Thoracic aorta (tissue), 2 donors: ENCODE results near the gene HSF5. TPM values are rescaled to one million over a fixed set of nuclear protein-coding genes. Genes with fewer than 3 reads are reported as not detected.

Experiments used
- ATAC-seq: fragments of 150-250 bp; one replicate; pipeline ENCODE4 v1.8.0; 2017; ENCODE audit warnings: low read depth; ENCODE audit not compliant: insufficient number of reproducible peaks, low FRiP score
- DNase-seq: peaks from one replicate; pipeline ENCODE4 v3.0.0-alpha.2; 2020; ENCODE audit warnings: low spot score
- H3K27ac ChIP-seq, 2 donors: fragments of 200-600 bp; sonication (generic); 1 replicate in 1 of 2; 2 replicates in 1 of 2; pipeline ENCODE4 v1.5.1; 2016; ENCODE audit warnings: mild to moderate bottlenecking in 2 of 2, moderate library complexity in 2 of 2
- H3K27me3 ChIP-seq: fragments of 200-600 bp; sonication (generic); replicated peaks from 2 replicates; pipeline ENCODE4 v1.6.0; 2016; ENCODE audit warnings: mild to moderate bottlenecking; ENCODE audit not compliant: insufficient read depth
- H3K36me3 ChIP-seq: fragments of 200-600 bp; sonication (generic); one replicate; pipeline ENCODE4 v1.5.1; 2016
- H3K4me1 ChIP-seq, 2 donors: fragments of 200-600 bp; sonication (generic); 1 replicate in 1 of 2; 2 replicates in 1 of 2; pipeline versions ENCODE4 v1.5.1 to v1.6.0; 2016; ENCODE audit warnings: low read depth in 2 of 2, mild to moderate bottlenecking in 1 of 2; ENCODE audit not compliant: control insufficient read depth in 1 of 2
- H3K4me3 ChIP-seq: fragments of 200-600 bp; sonication (generic); 2 replicates; pipeline ENCODE4 v1.5.1; 2016; ENCODE audit warnings: mild to moderate bottlenecking
- H3K9me3 ChIP-seq: fragments of 200-600 bp; sonication (generic); 2 replicates; pipeline ENCODE4 v1.5.1; 2016
- CTCF ChIP-seq: fragments of 200-600 bp; sonication (generic); IDR thresholded peaks from one replicate; pipeline ENCODE4 v1.5.1; 2019; ENCODE audit warnings: antibody characterized with exemption
- total RNA-seq, 2 donors: library from RNA; depleted of rRNA; stranded (reverse); fragments of >200 nt; gene quantifications; one replicate each; pipeline versions ENCODE4 v1.1.0 to v1.2.3, GENCODE V29; 2016

The HSF5 gene
- total RNA-seq, 2 donors from 2014 or later = 0.14 TPM; not detected in 1

- no peak for DNase-seq
- Histone ChIP-seq H3K27ac (no peak overlapping the region), H3K4me3 (no peak overlapping the region), H3K4me1 (peaks cover 0 to 33% of the 10 kb centered on the region in 2 donors), H3K9me3 (no peaks in the 10 kb centered on the region), H3K27me3 (no peaks in the 10 kb centered on the region), H3K36me3 (no peaks in the 10 kb centered on the region)
- no peak for ATAC-seq
- no peak for TF ChIP-seq CTCF
These were observed 46.1 kb upstream of the HSF5 start for GRCh38 chr17:58534331-58534730.

GRCh38 chr17:58533616-58534188, 45.5 kb upstream of the HSF5 start:
- ATAC-seq = no peak
- no peaks in the 10 kb centered on the region for H3K36me3 ChIP-seq
- H3K9me3 ChIP-seq = no peaks in the 10 kb centered on the region
- TF ChIP-seq CTCF = no peak
- H3K4me1 ChIP-seq = peaks cover 0 to 33% of the 10 kb centered on the region in 2 donors
- DNase-seq = no peak
- H3K27ac ChIP-seq = no peak overlapping the region
- H3K4me3 ChIP-seq = no peak overlapping the region
- no peaks in the 10 kb centered on the region for H3K27me3 ChIP-seq

- TF ChIP-seq CTCF = no peak
- Histone ChIP-seq H3K36me3 (no peaks in the 10 kb centered on the region), H3K4me3 (peak overlapping the region; percentile 80), H3K9me3 (no peaks in the 10 kb centered on the region), H3K4me1 (peaks cover 4 to 45% of the 10 kb centered on the region in 2 donors), H3K27ac (peak overlapping the region; percentile 58 to 75), H3K27me3 (no peaks in the 10 kb centered on the region)
- ATAC-seq (no peak), DNase-seq (no peak)
These were observed 44.3 kb upstream of the HSF5 start for GRCh38 chr17:58532555-58532951.

- H3K9me3 ChIP-seq = no peaks in the 10 kb centered on the region
- DNase-seq = no peak
- ATAC-seq = peak; percentile 68
- H3K4me1 ChIP-seq = peaks cover 8 to 51% of the 10 kb centered on the region in 2 donors
- no peaks in the 10 kb centered on the region for H3K27me3 ChIP-seq
- H3K27ac ChIP-seq = peak overlapping the region; percentile 58 to 75
- H3K36me3 ChIP-seq = no peaks in the 10 kb centered on the region
- TF ChIP-seq CTCF = no peak
- H3K4me3 ChIP-seq = peak overlapping the region; percentile 80
These were observed 43.7 kb upstream of the HSF5 start for GRCh38 chr17:58531661-58532554.

- Histone ChIP-seq H3K4me1 (peaks cover 11 to 56% of the 10 kb centered on the region in 2 donors), H3K4me3 (peak overlapping the region; percentile 80), H3K27me3 (no peaks in the 10 kb centered on the region), H3K27ac (peak overlapping the region; percentile 58 to 75), H3K9me3 (no peaks in the 10 kb centered on the region), H3K36me3 (no peaks in the 10 kb centered on the region)
- DNase-seq (no peak), ATAC-seq (no peak)
- TF ChIP-seq CTCF = no peak
These were observed 42.9 kb upstream of the HSF5 start for GRCh38 chr17:58531122-58531521.
